ENCODE results near the gene ODAD2. TPM values are rescaled to one million over a fixed set of nuclear protein-coding genes. Genes with fewer than 3 reads are reported as not detected.
"Not testable (repeated sequence)": the region's sequence is repeated elsewhere in the genome, so short reads cannot be mapped to it uniquely, and the experiment has no call there.

The ODAD2 gene
- total and polyA plus RNA-seq, 4 experiments from 2014 or later, result 0.14 to 0.32 TPM; not detected in 2

DNA sequence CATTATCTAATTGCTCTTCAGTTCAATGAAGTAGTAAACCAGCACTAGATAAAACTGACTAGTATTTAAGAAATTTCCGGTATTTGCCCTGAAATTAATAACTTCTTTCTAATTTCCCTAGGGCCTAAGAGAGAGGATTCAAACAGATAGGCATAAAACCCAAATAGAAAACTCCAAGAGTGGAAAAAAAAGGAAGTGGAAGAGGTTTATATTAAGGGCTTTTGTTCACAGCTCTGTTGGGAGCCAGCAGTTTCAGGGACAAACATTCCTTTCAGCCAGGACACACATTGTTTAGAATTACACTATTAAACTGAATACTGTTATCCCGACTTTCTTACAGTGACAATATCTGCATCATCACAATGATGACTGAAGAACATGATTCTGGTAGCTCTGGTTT, 3.6 kb downstream of the ODAD2 start:
- Histone ChIP-seq H3K9me3 (ENCODE audit: control insufficient read depth in 1 of 2, low read length in 2 of 2) (no peaks in the 10 kb centered on the region), H3K4me3 (ENCODE audit: low read length in 2 of 2) (no peak overlapping the region), H3K4me1 (ENCODE audit: insufficient read depth, low read length) (no peaks in the 10 kb centered on the region), H3K27me3 (ENCODE audit: insufficient read depth, low read length) (peaks cover 16% of the 10 kb centered on the region), H3K36me3 (ENCODE audit: insufficient read depth, low read length) (no peaks in the 10 kb centered on the region), H3K27ac (ENCODE audit: low read depth, low read length) (no peak overlapping the region)
- intact Hi-C loops (cut with micrococcal nuclease), result no loop called here
- H3K9me3 Mint-ChIP-seq, result no peaks in the 10 kb centered on the region
- CTCF ChIA-PET (ENCODE audit: partially characterized antibody), result no interaction called here
- H3K4me1 Mint-ChIP-seq, result peaks cover 7 to 16% (median 12%) of the 10 kb centered on the region in 4 donors
- no peak overlapping the region for H3K4me3 Mint-ChIP-seq
- H3K36me3 Mint-ChIP-seq, result no peaks in the 10 kb centered on the region
- peaks cover 29 to 39% of the 10 kb centered on the region in 2 donors for H3K27me3 Mint-ChIP-seq
- DNase-seq, result no peak
- H3K27ac Mint-ChIP-seq, result no peak overlapping the region
- POLR2A ChIA-PET (ENCODE audit: partially characterized antibody), result no interaction called here

DNA sequence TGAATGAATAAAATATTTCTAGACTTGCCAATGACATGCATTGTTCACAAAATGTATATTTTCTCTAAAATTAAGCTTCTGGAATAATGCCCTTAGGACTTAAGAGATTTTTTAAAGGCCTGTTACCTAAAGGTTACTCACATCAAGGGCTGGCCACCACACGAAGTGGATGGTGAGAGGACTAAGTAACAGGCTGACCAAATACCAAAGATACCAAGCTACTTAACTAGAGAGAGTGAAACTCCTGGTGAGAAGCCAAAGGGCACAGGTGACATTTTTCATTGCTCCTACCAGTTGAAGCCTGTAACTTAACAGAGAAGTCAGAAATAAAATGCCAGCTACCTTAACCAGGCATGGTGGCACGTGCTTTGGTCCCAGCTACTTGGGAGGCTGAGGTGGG, 9.5 kb downstream of the ODAD2 start:
- H3K9me3 Mint-ChIP-seq; H3K27me3 ChIP-seq (ENCODE audit: insufficient read depth, low read length); H3K36me3 Mint-ChIP-seq; DNase-seq; intact Hi-C loops (cut with micrococcal nuclease); H3K27ac Mint-ChIP-seq; H3K4me3 Mint-ChIP-seq; H3K4me1 Mint-ChIP-seq; H3K27ac ChIP-seq (ENCODE audit: low read depth, low read length); POLR2A ChIA-PET (ENCODE audit: partially characterized antibody); H3K36me3 ChIP-seq (ENCODE audit: insufficient read depth, low read length); CTCF ChIA-PET (ENCODE audit: partially characterized antibody); H3K9me3 ChIP-seq (ENCODE audit: control insufficient read depth in 1 of 2, low read length in 2 of 2); H3K4me3 ChIP-seq (ENCODE audit: low read length in 2 of 2); H3K4me1 ChIP-seq (ENCODE audit: insufficient read depth, low read length): not testable (repeated sequence)
- H3K27me3 Mint-ChIP-seq, result peaks cover 9 to 19% of the 10 kb centered on the region in 2 donors

DNA sequence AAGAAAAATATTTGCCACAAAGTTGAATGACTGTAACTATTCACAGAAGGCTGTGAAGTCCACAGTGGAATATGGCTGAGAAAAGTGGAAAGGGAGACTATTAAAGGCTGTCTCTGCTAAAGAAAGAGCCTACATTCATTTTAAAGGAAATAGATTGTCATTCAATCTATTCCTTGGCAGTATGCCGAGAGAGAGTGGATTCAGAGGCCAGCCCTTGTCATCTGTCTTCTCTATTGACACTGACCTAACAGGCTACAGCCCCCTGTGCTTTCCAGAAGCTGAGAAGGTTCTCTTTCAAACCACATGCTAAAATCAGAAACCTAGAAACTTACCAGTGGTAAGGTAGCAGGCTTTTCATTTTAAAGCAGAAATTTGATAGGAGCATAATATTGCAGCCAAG, 12.1 kb downstream of the ODAD2 start:
- ChIA-PET POLR2A (ENCODE audit: partially characterized antibody) (no interaction called here), CTCF (ENCODE audit: partially characterized antibody) (no interaction called here)
- no peaks in the 10 kb centered on the region for H3K36me3 Mint-ChIP-seq
- no peak overlapping the region for H3K4me3 ChIP-seq (ENCODE audit: low read length in 2 of 2)
- H3K4me1 Mint-ChIP-seq, result no peaks in the 10 kb centered on the region
- no peaks in the 10 kb centered on the region for H3K36me3 ChIP-seq (ENCODE audit: insufficient read depth, low read length)
- H3K27ac ChIP-seq (ENCODE audit: low read depth, low read length), result no peak overlapping the region
- H3K27me3 ChIP-seq (ENCODE audit: insufficient read depth, low read length), result no peaks in the 10 kb centered on the region
- DNase-seq, result no peak
- H3K4me1 ChIP-seq (ENCODE audit: insufficient read depth, low read length), result no peaks in the 10 kb centered on the region
- no peak overlapping the region for H3K27ac Mint-ChIP-seq
- H3K4me3 Mint-ChIP-seq, result no peak overlapping the region
- H3K9me3 ChIP-seq (ENCODE audit: control insufficient read depth in 1 of 2, low read length in 2 of 2), result no peaks in the 10 kb centered on the region
- H3K27me3 Mint-ChIP-seq, result peaks cover 7 to 11% of the 10 kb centered on the region in 2 donors
- no peaks in the 10 kb centered on the region for H3K9me3 Mint-ChIP-seq
- intact Hi-C loops (cut with micrococcal nuclease), result no loop called here

DNA sequence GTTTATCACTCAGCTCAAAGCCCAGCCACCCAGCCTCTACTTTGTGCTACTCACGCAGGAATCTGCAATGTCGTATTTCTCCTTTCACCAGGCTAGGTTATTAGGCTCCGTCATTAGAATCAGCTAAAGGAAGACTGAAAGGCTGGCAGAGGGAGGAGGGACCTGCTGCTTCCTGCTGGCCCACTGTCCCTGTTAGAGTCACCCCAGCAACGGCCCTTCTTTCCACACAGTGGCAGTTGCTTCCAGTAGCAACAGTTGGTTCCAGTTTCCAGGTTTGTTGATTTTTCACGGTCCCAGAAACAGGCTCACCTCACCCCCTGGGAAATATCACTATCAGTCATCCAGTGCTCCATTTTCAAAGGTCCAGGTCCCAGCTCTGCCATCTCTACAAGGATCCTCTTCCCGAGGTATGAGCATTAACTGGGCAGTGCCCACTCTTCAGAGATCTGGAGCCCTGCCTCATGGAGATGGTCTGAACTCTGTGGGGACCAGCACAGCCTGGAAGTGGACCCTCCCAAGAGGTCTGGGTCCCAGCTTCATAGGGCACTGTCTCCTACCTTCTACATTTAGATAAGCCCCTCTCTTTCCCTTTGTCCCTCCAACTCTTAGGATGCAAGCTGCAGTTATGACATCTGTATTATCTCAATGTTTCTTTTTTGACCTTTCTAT, 15.9 kb downstream of the ODAD2 start:
- intact Hi-C loops (cut with micrococcal nuclease), result no loop called here
- H3K27me3 Mint-ChIP-seq, result peaks cover 0 to 9% of the 10 kb centered on the region in 2 donors
- H3K27ac Mint-ChIP-seq, result no peak overlapping the region
- Histone ChIP-seq H3K4me3 (ENCODE audit: low read length in 2 of 2) (no peak overlapping the region), H3K27ac (ENCODE audit: low read depth, low read length) (no peak overlapping the region), H3K4me1 (ENCODE audit: insufficient read depth, low read length) (no peaks in the 10 kb centered on the region), H3K36me3 (ENCODE audit: insufficient read depth, low read length) (no peaks in the 10 kb centered on the region), H3K9me3 (ENCODE audit: control insufficient read depth in 1 of 2, low read length in 2 of 2) (no peaks in the 10 kb centered on the region), H3K27me3 (ENCODE audit: insufficient read depth, low read length) (no peaks in the 10 kb centered on the region)
- DNase-seq, result no peak
- CTCF ChIA-PET (ENCODE audit: partially characterized antibody), result interaction anchor here (0.8 kb wide), 1 partner anchor 13 kb away, joined by 3 read pairs; no protein-coding TSS in a partner anchor
- H3K4me1 Mint-ChIP-seq, result no peaks in the 10 kb centered on the region
- H3K36me3 Mint-ChIP-seq, result no peaks in the 10 kb centered on the region
- POLR2A ChIA-PET (ENCODE audit: partially characterized antibody), result no interaction called here
- H3K4me3 Mint-ChIP-seq, result no peak overlapping the region
- H3K9me3 Mint-ChIP-seq, result peaks cover 0 to under 1% (median 0%) of the 10 kb centered on the region in 8 donors

DNA sequence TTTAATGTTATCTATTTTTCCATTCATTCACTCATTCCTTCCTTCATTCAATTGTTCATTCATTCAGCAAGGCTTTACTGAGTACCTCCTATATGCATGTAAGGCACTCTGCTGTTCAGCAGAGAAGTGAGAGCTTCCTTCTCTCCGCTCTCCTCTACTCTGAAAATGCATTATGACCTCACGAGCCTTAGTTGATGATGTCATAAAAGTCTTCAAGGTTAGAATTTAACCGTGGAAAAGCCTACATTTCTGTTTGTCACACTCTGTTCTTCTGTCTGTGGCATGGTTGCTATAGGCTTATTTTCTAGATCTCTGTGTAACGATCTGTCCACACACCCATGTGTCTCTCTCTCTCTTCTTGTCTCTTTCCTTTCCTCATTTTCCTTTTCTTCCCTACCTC, 17.1 kb downstream of the ODAD2 start:
- ChIA-PET CTCF (ENCODE audit: partially characterized antibody) (no interaction called here), POLR2A (ENCODE audit: partially characterized antibody) (no interaction called here)
- intact Hi-C loops (cut with micrococcal nuclease), result no loop called here

DNA sequence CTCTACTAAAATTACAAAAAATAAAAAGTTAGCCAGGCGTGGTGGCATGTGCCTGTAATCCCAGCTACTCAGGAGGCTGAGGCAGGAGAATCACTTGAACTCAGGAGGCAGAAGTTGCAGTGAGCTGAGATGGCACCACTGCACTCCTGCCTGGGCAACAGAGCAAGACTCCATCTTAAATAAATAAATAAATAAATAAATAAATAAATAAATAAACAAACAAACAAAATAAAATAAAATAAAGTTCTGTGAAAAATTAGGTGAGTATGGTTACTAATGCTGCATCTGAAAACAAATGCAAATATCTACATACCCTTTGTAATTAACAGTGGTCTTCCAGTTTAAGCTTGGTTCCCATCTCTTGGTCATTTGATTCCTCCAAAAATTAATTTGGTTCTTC, 28.1 kb downstream of the ODAD2 start:
- intact Hi-C loops (cut with micrococcal nuclease); H3K36me3 ChIP-seq (ENCODE audit: insufficient read depth, low read length); H3K27me3 Mint-ChIP-seq; DNase-seq; H3K27ac Mint-ChIP-seq; H3K4me1 Mint-ChIP-seq; POLR2A ChIA-PET (ENCODE audit: partially characterized antibody); H3K27ac ChIP-seq (ENCODE audit: low read depth, low read length); H3K4me1 ChIP-seq (ENCODE audit: insufficient read depth, low read length); H3K9me3 Mint-ChIP-seq; H3K36me3 Mint-ChIP-seq; H3K4me3 ChIP-seq (ENCODE audit: low read length in 2 of 2); H3K9me3 ChIP-seq (ENCODE audit: control insufficient read depth in 1 of 2, low read length in 2 of 2); H3K27me3 ChIP-seq (ENCODE audit: insufficient read depth, low read length); H3K4me3 Mint-ChIP-seq: not testable (repeated sequence)
- CTCF ChIA-PET (ENCODE audit: partially characterized antibody), result interaction anchor here (0.6 kb wide), 1 partner anchor 12 kb away, joined by 3 read pairs; no protein-coding TSS in a partner anchor

More for the DNA sequence above, 17.1 kb downstream of the ODAD2 start:
- Mint-ChIP-seq H3K9me3 (peaks cover 0 to 2% (median 0%) of the 10 kb centered on the region in 8 donors), H3K4me3 (no peak overlapping the region), H3K4me1 (no peaks in the 10 kb centered on the region), H3K36me3 (no peaks in the 10 kb centered on the region), H3K27ac (no peak overlapping the region), H3K27me3 (peaks cover 3 to 10% of the 10 kb centered on the region in 2 donors)
- DNase-seq, result no peak
- no peaks in the 10 kb centered on the region for H3K36me3 ChIP-seq (ENCODE audit: insufficient read depth, low read length)
- H3K27ac ChIP-seq (ENCODE audit: low read depth, low read length), result no peak overlapping the region
- no peak overlapping the region for H3K4me3 ChIP-seq (ENCODE audit: low read length in 2 of 2)
- peaks cover 3% of the 10 kb centered on the region for H3K27me3 ChIP-seq (ENCODE audit: insufficient read depth, low read length)
- H3K9me3 ChIP-seq (ENCODE audit: control insufficient read depth in 1 of 2, low read length in 2 of 2), result no peaks in the 10 kb centered on the region
- H3K4me1 ChIP-seq (ENCODE audit: insufficient read depth, low read length), result no peaks in the 10 kb centered on the region

DNA sequence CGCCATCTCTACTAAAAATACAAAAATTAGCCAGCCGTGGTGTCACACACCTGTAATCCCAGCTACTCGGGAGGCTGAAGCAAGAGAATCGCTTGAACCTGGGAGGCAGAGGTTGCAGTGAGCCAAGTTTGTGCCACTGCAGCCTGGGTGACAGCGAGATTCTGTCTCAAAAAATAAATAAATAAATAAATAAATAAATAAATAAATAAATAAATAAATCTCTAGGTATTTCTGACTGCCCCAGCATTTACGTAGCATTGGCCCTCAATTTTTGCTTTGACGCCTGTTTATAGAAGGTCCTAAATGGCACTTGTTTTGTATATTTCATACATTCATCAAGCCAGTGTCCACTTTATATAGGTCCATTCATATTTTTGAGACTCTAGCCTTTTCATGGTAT, 28.9 kb downstream of the ODAD2 start:
- H3K36me3 Mint-ChIP-seq; H3K4me3 Mint-ChIP-seq; H3K4me1 Mint-ChIP-seq; DNase-seq; intact Hi-C loops (cut with micrococcal nuclease); H3K4me1 ChIP-seq (ENCODE audit: insufficient read depth, low read length); H3K27ac Mint-ChIP-seq; H3K36me3 ChIP-seq (ENCODE audit: insufficient read depth, low read length); H3K9me3 Mint-ChIP-seq; H3K9me3 ChIP-seq (ENCODE audit: control insufficient read depth in 1 of 2, low read length in 2 of 2); H3K4me3 ChIP-seq (ENCODE audit: low read length in 2 of 2); H3K27ac ChIP-seq (ENCODE audit: low read depth, low read length); H3K27me3 Mint-ChIP-seq; POLR2A ChIA-PET (ENCODE audit: partially characterized antibody); H3K27me3 ChIP-seq (ENCODE audit: insufficient read depth, low read length): not testable (repeated sequence)
- CTCF ChIA-PET (ENCODE audit: partially characterized antibody), result interaction anchor here (0.6 kb wide), 1 partner anchor 13 kb away, joined by 3 read pairs; no protein-coding TSS in a partner anchor

All from CD4-positive, alpha-beta memory T cell (primary cell).